ENCODE data around the gene TRIM32.

DNA sequence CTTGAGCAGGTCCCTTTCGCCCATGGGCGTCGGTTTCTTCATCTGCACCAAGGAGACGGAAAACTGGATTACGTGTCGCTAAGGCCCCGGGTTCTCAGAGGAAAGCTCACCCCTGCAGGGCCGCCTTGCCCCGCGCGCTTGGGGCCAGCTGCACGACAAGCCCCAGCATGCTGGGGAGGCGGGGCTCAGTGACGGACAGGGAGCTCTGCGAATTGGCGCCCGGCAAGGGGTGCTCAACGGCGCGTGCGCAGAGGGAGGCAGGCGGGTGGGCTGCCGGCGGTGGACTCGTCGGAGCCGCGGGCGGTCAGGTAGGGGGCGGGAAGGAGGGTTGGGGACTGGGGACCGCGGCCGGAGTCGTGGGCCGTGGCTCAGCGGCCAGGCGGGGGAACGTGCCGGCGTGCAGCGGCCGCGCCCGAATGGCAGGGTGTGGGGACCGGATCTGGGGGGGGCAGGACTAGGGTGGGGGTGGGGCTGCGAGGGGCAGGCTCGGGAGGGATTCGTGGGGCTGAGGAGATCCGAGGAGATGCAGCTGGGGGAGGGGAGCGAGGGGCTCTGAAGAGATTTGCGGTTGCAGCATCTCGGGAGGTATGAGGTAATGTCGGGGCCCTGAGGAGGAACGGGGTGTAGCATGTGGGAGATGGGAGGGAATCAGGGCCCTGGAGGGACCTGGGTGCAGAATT, at the start of gene TRIM32:
- TF ChIP-seq CTCF (IDR thresholded peaks at IDR 0.05) = no peak
- TF ChIP-seq POLR2A (IDR thresholded peaks at IDR 0.05) = peak in 1 of 2 donors; percentile 43

Data from adrenal gland (tissue), 5 donors.